GM19193 (cell line): ENCODE results near the gene EIPR1.

ENCODE experiments used
- POLR2A ChIP-seq: IDR thresholded peaks from 4 replicates; pipeline ENCODE4 v1.6.1; 2011; ENCODE audit not compliant: insufficient read depth, insufficient read length; ENCODE audit errors: extremely low read depth

EIPR1 gene

DNA sequence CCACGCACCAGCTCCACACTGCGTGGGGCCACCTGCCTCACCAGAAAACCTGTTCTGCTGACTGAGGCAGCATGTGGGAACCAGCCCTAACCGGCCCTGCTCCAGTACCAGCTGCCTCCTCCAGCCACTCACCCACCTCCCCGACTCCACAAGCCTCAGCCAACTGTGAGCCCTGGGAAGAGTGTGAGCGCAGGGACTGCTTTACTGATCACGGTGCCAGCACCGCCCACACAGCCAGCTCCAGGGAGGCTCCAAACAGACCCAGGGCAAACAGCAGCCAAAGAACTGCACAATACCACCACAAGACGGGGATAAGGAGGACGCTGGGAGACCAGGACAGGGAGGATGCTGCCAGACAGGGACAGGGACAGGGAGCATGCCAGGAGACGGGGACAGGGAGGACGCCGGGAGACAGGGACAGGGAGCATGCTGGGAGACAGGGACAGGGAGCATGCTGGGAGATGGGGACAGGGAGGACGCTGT is 28.4 kb downstream of the EIPR1 start:
- no peak for TF ChIP-seq POLR2A

DNA sequence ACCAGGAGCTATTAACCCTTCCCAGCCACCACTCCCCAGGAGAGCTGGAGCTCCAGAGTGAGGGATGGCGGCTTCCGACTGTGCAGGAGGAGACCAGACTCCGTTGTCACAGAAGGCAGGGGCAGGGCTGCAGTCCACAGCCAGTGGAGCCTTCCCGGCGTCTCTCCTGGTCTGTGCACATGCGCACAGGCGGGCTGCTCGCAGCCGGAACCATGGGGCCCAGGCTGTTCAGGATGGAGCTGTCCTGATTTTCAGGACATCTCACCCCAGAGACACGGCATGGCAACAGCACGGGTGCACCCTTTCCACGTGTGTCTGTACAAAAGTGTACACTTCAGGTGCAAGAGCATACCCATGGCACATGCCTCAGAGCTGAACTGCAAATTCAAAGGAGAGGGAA is 28.9 kb downstream of the EIPR1 start:
- TF ChIP-seq POLR2A = no peak

DNA sequence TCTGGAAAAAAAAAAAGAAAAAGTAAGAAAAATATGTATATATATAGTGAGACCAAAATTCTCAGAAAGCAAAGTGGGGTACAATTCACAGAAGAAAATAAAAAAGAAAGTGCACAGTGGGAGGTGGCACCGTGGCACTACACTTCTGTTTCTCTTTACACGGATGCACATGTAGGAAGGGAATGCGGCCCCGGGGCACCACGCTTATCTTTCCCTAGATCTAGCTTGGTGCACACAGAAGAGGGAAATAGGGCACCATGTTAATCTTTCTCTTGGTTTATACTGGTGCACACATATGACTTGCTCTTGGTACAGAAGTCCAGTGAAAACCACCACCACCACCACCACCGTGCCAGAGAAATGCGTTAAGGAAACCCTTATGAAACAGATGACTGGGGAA is 32.0 kb downstream of the EIPR1 start:
- TF ChIP-seq POLR2A = no peak

- TF ChIP-seq POLR2A = no peak
Observed at GRCh38 chr2:3344897-3345296, 32.7 kb downstream of the EIPR1 start.

- no peak for TF ChIP-seq POLR2A
Observed at GRCh38 chr2:3343012-3343411, 34.6 kb downstream of the EIPR1 start.

- TF ChIP-seq POLR2A = no peak
Observed at GRCh38 chr2:3342324-3342723, 35.3 kb downstream of the EIPR1 start.

GRCh38 chr2:3341336-3341735 is 36.3 kb downstream of the EIPR1 start:
- no peak for TF ChIP-seq POLR2A

DNA sequence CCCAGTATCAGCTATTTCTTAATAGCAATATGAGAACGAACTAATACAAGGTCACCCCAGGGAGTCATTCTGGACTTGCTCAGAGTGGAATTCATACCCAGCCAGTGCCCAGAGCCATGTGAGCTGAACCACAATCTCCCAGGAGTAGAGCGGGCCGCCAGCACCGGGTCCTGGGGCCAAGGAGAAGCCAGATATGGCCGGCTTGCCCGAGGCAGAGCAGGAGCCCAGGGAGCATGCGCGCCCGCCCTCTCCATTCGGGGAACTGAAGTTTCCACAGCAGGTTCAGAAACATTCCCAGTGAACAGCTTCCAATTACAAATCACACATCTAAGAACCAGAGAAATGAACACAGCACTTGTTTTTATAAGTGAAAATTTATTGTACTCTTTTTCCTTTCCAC is 37.5 kb downstream of the EIPR1 start:
- no peak for TF ChIP-seq POLR2A

- no peak for TF ChIP-seq POLR2A
Observed at GRCh38 chr2:3338340-3338739, 39.3 kb downstream of the EIPR1 start.

DNA sequence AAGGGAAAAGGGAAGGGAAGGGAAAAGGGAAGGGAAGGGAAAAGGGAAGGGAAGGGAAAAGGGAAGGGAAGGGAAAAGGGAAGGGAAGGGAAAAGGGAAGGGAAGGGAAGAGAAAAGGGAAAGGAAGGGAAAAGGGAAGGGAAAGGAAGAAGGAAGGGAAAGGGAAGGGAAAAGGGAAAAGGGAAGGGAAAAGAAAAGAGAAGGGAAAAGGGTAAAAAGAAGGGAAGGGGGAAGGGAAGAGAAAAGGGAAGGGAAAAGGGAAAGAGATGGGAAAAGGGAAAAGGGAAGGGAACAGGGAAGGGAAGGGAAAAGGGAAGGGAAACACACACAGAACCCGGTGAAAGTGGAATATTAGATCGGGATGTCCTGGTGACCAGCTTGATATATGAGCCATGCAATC is 40.8 kb downstream of the EIPR1 start:
- no peak for TF ChIP-seq POLR2A

DNA sequence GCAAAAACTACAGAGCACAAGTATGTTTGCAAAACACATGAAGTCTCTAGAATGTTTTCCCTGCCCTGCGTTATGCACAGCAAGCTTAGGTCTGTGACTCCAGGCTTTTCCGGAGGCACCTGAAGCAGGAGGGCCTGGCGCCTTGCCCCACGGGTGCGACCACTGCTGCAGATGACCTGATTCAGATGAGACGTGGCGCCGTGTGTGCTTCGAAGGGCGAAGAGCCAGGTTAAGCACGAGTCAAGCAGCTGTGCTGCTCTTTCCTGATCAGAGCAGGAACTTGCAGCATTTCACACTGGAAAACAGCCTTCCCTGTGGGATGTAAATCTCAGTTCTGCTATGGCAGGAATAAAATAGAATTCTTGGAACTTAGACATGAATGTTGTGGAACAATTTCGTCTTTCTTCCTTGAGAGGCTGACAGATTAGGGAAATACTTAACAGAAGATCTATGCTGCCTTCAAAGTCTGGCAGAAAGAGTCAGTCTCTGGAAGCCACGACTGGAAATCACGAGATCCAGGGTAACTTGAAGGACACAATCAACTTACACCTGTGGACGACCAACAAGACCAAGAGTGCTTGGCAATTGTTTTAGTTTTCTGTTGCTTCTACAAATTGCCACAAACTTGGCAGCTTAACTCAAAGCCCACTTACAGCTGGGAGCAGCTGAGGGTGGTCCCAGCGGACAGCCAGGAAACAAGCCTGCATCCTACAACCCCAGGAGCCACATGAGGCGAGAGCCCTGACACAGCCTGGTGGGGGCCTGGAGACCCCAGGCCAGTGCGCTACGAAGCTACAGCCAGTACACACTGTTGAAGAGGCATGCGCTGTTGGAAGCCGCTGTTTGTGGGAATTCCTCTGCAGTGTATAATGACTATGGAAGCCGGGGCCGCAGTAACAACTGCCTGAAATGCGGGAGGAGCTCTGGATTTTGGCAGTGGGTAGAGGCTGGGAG is 42.9 kb downstream of the EIPR1 start:
- TF ChIP-seq POLR2A = no peak

DNA sequence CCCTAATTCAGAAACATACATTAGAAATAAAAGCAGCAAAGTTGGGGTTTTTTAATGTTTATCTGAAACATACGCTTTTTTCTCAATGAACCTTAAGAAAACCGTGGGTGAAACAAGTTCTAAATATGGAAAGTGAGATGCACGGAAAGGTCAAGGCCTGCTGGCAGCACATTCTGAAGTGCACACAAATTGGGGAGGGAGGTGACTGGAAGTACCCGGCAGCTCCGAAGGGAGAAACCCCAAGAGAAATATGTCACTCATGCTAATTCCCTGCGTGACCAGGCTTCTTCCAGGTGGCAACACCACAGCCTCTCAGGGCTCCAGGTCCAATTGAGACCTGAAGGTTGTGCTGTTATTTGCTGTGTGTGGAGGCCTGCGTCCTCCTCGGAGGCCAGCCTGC is 45.5 kb downstream of the EIPR1 start:
- no peak for TF ChIP-seq POLR2A

GRCh38 chr2:3329491-3329890 is 48.1 kb downstream of the EIPR1 start:
- no peak for TF ChIP-seq POLR2A

DNA sequence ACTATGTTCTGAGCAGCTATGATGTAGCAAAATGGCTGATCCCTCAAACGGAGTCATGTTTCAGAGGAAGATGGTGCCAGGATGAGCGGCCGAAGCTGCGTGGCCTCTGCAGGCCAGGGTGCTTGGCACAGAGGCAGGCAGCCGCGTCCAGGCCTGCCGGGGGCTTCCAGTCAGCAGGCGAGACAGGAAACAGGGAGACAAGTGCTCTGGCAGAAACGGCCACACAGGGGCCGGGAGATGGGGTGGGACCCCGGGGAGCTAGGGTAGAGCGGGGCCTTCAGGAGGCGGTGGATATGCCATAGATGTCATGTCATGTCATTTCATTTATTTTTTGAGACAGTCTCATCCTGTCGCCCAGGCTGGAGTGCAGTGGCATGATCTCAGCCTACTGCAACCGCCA is 50.7 kb downstream of the EIPR1 start:
- TF ChIP-seq POLR2A = no peak

DNA sequence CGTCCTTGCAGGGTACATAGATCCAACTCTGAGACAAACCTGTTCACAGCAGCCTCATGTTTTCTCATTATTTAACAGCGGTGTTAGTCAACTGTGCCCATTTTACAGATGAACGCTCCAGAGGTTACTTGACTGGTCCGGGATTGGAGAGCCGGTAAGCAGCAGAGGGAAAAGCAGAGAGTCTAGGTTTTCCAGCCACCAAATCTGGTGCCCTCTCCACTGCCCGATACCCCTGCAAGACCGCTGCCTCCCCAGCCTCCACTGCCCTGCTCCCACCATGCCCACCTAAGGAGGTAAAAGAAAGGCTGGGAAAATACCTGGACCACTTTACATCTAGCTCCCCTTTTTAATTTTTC is 51.5 kb downstream of the EIPR1 start:
- no peak for TF ChIP-seq POLR2A

- TF ChIP-seq POLR2A = no peak
Observed at GRCh38 chr2:3325458-3326181, 52.0 kb downstream of the EIPR1 start.
